Activated CD8-positive, alpha-beta memory T cell treated with anti-CD3 and anti-CD28 coated beads, Interleukin-2, amount 10 ng/mL, durations not matched to agents 7 days and 5 days (primary cell): Measurements from ENCODE around the gene FAM124A. TPM values are rescaled to one million over a fixed set of nuclear protein-coding genes. Genes with fewer than 3 reads are reported as not detected.

Source experiments
- ATAC-seq: fragments of 150-1000 bp; cut with Tn5 transposase; one replicate; pipeline ENCODE4 v1.10.0; 2021; ENCODE audit warnings: moderate library complexity
- CTCF ChIA-PET: fragments of 350-600 bp; sonication (Branson Sonifier 250); formaldehyde crosslinking; loops from one replicate; lab custom pipeline; 2021; ENCODE audit warnings: antibody characterized with exemption; lab: Charles Lee
- DNase-seq: peaks from one replicate; pipeline ENCODE4 v3.0.0-alpha.2; 2020
- H3K27ac Mint-ChIP-seq: one replicate; pipeline ENCODE4 v1.8.0; 2021; ENCODE audit warnings: mild to moderate bottlenecking, mixed read lengths
- H3K27me3 Mint-ChIP-seq: one replicate; pipeline ENCODE4 v1.8.0; 2021; ENCODE audit warnings: mixed read lengths
- H3K36me3 Mint-ChIP-seq: one replicate; pipeline ENCODE4 v1.8.0; 2021; ENCODE audit warnings: mild to moderate bottlenecking, mixed read lengths
- H3K4me1 Mint-ChIP-seq: one replicate; pipeline ENCODE4 v1.8.0; 2021; ENCODE audit warnings: mixed read lengths
- H3K4me3 Mint-ChIP-seq: one replicate; pipeline ENCODE4 v1.8.0; 2021; ENCODE audit warnings: mild to moderate bottlenecking, moderate library complexity, mixed read lengths
- H3K9me3 Mint-ChIP-seq: one replicate; pipeline ENCODE4 v1.8.0; 2022; ENCODE audit warnings: low read depth, mixed read lengths
- total RNA-seq, 2 experiments: library from RNA; stranded (reverse); gene quantifications; one replicate each; pipeline ENCODE4 v1.2.3, GENCODE V29; 2021

FAM124A gene
- total RNA-seq, 2 experiments from 2014 or later, result 0.09 to 0.26 TPM

DNA sequence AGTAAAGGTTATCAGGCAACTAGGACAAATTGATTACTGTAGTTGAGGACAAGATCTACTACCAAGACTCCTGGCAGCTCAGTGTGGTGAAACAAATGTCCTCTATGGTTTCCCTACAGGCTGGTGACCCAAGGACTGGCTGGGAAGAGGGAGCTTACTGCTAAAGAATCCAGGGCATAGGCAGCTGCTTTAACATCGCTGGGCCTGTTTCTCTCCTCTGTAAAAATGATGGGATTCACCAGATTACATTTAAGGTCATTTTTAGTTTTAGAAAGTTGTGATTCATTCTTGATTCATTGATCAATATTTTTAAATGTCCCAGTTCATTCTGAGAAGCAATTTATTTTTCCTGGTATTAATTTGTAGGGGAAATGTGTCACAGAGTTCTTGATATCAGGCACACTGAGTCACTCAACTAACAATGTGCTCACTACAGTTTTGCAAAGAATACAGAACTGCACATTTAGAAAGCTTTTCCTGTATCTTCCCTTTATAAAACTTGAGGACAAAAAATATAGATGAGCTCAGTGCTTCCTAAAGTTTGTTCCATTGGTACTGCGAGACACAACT is 19.6 kb upstream of the FAM124A start:
- H3K4me1 Mint-ChIP-seq, result no peaks in the 10 kb centered on the region
- CTCF ChIA-PET, result interaction anchor here (0.8 kb wide), 1 partner anchor 77 kb away, joined by 3 read pairs; no protein-coding TSS in a partner anchor
- H3K36me3 Mint-ChIP-seq, result no peaks in the 10 kb centered on the region
- H3K4me3 Mint-ChIP-seq, result no peak overlapping the region
- peaks cover 33% of the 10 kb centered on the region for H3K27me3 Mint-ChIP-seq
- H3K27ac Mint-ChIP-seq, result no peak overlapping the region
- DNase-seq (no peak), ATAC-seq (no peak)
- H3K9me3 Mint-ChIP-seq, result peaks cover 4% of the 10 kb centered on the region

GRCh38 chr13:51206584-51206983 is 15.6 kb upstream of the FAM124A start:
- H3K36me3 Mint-ChIP-seq, result no peaks in the 10 kb centered on the region
- ATAC-seq (no peak), DNase-seq (no peak)
- no peaks in the 10 kb centered on the region for H3K9me3 Mint-ChIP-seq
- peaks cover 56% of the 10 kb centered on the region for H3K27me3 Mint-ChIP-seq
- CTCF ChIA-PET, result no interaction called here
- H3K27ac Mint-ChIP-seq, result no peak overlapping the region
- no peak overlapping the region for H3K4me3 Mint-ChIP-seq
- no peaks in the 10 kb centered on the region for H3K4me1 Mint-ChIP-seq

DNA sequence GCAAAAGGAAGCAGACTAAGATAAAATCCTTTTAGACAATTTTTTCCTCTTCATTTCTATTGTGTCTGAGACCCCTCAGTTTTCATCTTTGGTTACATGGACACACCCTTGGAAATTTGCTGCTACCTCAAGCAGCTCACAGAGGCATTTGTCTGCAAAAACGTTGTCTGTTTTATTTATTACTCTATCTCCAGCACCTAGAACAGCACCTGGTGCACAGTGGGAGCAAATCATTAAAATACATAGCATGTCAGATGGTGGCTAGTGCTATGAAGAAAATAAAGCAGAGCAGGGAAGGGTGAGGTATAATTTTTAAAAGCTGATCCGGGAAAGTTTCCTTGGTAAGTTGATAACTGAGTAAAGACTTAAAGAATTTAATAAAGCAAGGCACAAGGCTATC is 14.3 kb upstream of the FAM124A start:
- Mint-ChIP-seq H3K27ac (no peak overlapping the region), H3K27me3 (peaks cover 67% of the 10 kb centered on the region), H3K36me3 (no peaks in the 10 kb centered on the region), H3K4me3 (no peak overlapping the region), H3K4me1 (no peaks in the 10 kb centered on the region), H3K9me3 (no peaks in the 10 kb centered on the region)
- DNase-seq, result no peak
- no peak for ATAC-seq
- CTCF ChIA-PET, result no interaction called here

GRCh38 chr13:51208716-51209115 is 13.5 kb upstream of the FAM124A start:
- Mint-ChIP-seq H3K4me1 (no peaks in the 10 kb centered on the region), H3K27ac (no peak overlapping the region), H3K4me3 (no peak overlapping the region), H3K27me3 (peaks cover 67% of the 10 kb centered on the region), H3K36me3 (no peaks in the 10 kb centered on the region), H3K9me3 (no peaks in the 10 kb centered on the region)
- CTCF ChIA-PET, result no interaction called here
- no peak for ATAC-seq
- no peak for DNase-seq

GRCh38 chr13:51211910-51212309 is 10.3 kb upstream of the FAM124A start:
- Mint-ChIP-seq H3K27me3 (peaks cover 63% of the 10 kb centered on the region), H3K9me3 (no peaks in the 10 kb centered on the region), H3K27ac (no peak overlapping the region), H3K4me3 (no peak overlapping the region), H3K36me3 (no peaks in the 10 kb centered on the region), H3K4me1 (no peaks in the 10 kb centered on the region)
- ATAC-seq (no peak), DNase-seq (no peak)
- CTCF ChIA-PET, result no interaction called here

DNA sequence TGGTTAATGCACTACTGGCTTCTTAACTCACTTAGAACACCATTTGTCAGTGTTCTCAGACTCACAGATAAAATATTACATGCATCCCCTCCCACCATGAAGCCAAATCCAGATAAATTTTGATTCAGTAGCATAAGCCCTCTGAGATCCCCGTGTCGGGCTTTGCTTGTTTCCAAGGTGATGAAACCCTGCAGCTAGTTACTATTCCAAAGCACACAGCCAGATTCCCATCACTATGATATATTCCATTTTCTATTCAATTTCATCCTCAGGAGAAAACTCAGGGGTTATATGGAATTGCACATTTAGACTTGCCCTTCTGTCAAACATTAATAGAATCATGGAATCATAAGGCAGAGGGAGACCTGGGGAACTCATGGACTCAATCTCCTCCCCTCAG is 9.4 kb upstream of the FAM124A start:
- Mint-ChIP-seq H3K9me3 (no peaks in the 10 kb centered on the region), H3K4me1 (no peaks in the 10 kb centered on the region), H3K36me3 (no peaks in the 10 kb centered on the region), H3K4me3 (no peak overlapping the region), H3K27me3 (peaks cover 59% of the 10 kb centered on the region), H3K27ac (no peak overlapping the region)
- ATAC-seq, result no peak
- no peak for DNase-seq
- CTCF ChIA-PET, result interaction anchor here (0.5 kb wide), 1 partner anchor 180 kb away, joined by 3 read pairs; no protein-coding TSS in a partner anchor

DNA sequence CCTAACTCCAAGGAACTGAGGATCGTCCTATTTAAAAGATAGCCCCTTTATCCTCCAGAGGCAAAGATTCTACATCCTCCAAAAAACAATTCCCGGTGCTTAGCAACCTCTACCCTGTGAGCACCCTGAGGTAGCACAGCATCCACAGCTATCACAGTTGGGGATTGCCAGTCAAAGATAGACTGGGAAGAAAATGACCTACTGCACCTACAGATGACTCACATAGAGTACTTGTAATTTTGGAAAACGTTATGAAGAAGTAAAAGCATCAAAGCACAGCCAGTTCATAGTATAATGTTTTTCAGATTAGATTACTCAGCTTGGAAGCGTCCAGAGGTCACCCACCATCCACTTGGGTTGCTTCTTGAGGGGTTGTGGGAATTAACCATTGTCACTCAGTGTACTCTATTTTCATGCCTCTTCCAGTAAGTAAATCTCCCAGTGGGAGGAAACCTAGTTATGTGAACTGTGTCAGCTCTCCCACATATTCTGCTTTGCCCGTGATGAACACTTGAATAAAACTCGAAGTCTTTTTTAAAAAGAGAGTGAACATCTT is 8.9 kb upstream of the FAM124A start:
- no peaks in the 10 kb centered on the region for H3K4me1 Mint-ChIP-seq
- H3K4me3 Mint-ChIP-seq, result no peak overlapping the region
- peaks cover 58% of the 10 kb centered on the region for H3K27me3 Mint-ChIP-seq
- H3K36me3 Mint-ChIP-seq, result no peaks in the 10 kb centered on the region
- CTCF ChIA-PET, result interaction anchor here (0.5 kb wide), 1 partner anchor 179 kb away, joined by 3 read pairs; no protein-coding TSS in a partner anchor
- no peak overlapping the region for H3K27ac Mint-ChIP-seq
- ATAC-seq (no peak), DNase-seq (no peak)
- H3K9me3 Mint-ChIP-seq, result no peaks in the 10 kb centered on the region

DNA sequence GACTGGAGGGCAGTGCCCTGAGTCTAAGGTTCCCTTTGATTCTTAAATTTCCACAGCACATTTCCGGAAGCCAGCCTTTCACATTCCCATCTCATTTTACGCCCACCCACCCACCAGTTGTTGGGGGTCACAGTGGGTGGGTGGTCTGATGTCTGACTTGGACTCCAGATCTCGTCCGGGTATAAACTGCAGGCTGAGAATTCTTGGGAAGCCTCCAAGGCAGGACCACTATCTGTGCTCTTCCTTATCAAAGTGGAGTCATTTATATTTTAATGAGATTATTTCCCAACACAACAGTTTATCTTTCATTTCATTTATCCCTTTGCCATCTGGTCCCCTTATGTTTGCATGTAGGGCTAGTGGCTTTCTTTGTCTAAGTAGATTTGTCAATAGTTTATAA is 3.6 kb upstream of the FAM124A start:
- CTCF ChIA-PET, result no interaction called here
- ATAC-seq, result no peak
- H3K27me3 Mint-ChIP-seq, result peaks cover 60% of the 10 kb centered on the region
- H3K4me3 Mint-ChIP-seq, result no peak overlapping the region
- H3K27ac Mint-ChIP-seq, result no peak overlapping the region
- no peaks in the 10 kb centered on the region for H3K36me3 Mint-ChIP-seq
- no peaks in the 10 kb centered on the region for H3K9me3 Mint-ChIP-seq
- DNase-seq, result no peak
- H3K4me1 Mint-ChIP-seq, result peaks cover 3% of the 10 kb centered on the region

- H3K9me3 Mint-ChIP-seq, result no peaks in the 10 kb centered on the region
- DNase-seq, result no peak
- H3K36me3 Mint-ChIP-seq, result no peaks in the 10 kb centered on the region
- peaks cover 3% of the 10 kb centered on the region for H3K4me1 Mint-ChIP-seq
- CTCF ChIA-PET, result no interaction called here
- H3K27ac Mint-ChIP-seq, result no peak overlapping the region
- no peak for ATAC-seq
- peaks cover 69% of the 10 kb centered on the region for H3K27me3 Mint-ChIP-seq
- no peak overlapping the region for H3K4me3 Mint-ChIP-seq
These were observed 1.5 kb upstream of the FAM124A start for GRCh38 chr13:51220706-51221105.

DNA sequence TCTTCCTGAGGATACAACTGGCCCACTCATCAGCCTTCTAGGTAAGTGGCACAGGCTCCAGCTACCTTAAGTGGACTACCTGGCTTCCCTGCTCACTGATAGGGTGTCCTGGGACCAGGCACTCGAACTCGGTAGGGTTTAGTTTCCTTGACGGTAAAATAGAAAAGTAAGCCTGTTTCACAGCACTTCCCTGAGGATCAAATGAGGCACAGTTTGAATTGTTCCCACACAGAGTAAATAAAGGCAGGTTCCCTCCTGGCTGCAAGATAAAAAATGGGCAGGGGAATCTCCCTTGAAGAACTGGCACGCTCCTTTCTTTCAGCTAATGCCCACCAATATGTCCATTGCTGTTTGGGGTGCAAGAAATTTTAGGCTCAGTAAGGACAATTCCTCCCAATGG is 1.1 kb upstream of the FAM124A start:
- H3K36me3 Mint-ChIP-seq, result no peaks in the 10 kb centered on the region

DNA sequence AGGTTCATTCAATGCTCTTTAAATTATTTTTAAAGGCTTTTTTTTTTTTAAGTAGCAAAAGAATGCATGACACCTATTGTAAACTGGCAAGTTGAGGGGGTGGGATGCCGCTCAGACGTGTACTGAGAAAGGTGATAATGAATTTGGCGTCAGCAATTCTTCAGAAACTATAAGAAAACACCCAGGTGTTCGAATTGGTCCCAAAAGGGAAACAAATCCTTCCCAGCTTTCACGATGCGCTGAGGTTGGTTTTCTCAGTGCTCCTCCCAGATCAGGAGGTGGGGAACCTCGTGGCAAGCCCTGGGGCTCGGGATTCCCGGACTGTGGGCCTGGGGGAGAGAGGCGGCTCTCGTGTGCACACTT is 543 bp upstream of the FAM124A start:
- DNase-seq, result no peak
- peak overlapping the region; percentile 72 for H3K4me3 Mint-ChIP-seq

More for the DNA sequence above, 1.1 kb upstream of the FAM124A start:
- Mint-ChIP-seq H3K4me3 (peak overlapping the region; percentile 72), H3K27ac (no peak overlapping the region), H3K9me3 (no peaks in the 10 kb centered on the region), H3K4me1 (peaks cover 3% of the 10 kb centered on the region), H3K27me3 (peaks cover 70% of the 10 kb centered on the region)
- CTCF ChIA-PET, result interaction anchor here (0.9 kb wide), 1 partner anchor 23 kb away, joined by 3 read pairs; no protein-coding TSS in a partner anchor
- no peak for DNase-seq
- ATAC-seq, result no peak

DNA sequence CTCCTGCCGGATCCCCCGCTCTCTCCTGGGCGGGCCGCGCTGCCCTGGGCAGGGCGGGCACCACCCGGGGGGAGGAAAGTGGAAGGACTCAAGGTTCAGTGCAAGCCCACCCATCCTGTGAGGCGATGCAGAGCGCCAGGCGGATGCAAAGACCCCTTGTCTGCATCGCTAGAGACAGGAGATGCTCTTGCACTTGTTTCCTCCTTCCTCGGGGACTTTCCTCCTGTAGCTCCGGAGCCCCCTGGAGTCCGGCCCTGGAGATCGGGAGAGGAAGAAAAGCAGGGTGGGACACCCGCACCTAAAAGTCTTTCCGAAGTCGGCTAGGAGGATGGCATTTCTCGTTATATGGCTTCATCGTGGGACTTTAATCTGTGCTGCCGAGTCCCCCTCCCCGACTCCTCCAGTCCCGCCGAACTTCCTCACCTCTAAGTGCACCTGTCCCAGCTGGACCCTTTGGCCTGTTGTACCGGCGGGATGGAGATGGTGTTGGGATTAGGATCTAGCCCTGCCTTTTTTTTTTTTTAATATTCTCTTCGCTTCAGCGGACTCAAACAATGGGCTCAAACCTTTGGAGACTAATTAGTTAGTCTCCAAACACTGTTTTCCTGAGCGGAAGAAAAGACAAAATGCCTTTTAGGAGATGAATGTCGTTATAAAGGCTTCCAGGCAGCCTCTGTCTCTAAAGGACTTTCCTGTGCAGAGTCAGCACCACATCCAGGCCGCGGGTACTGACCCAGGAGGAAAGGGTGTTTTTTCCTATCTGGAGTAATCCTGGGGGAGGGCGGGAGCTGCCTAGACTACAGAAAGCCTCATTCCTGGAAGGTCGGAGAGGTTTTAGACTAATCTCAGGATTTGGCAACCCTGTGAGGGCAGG is 725 bp downstream of the FAM124A start:
- ATAC-seq (no peak), DNase-seq (no peak)
- CTCF ChIA-PET, result interaction anchor here (0.9 to 3.2 kb wide), 3 partner anchors 40 to 97 kb away, joined by 3 to 20 read pairs (median 3); no protein-coding TSS in a partner anchor
- no peaks in the 10 kb centered on the region for H3K36me3 Mint-ChIP-seq
- H3K4me3 Mint-ChIP-seq, result peak overlapping the region; percentile 37
- peaks cover 3% of the 10 kb centered on the region for H3K4me1 Mint-ChIP-seq
- H3K9me3 Mint-ChIP-seq, result no peaks in the 10 kb centered on the region
- peaks cover 78% of the 10 kb centered on the region for H3K27me3 Mint-ChIP-seq
- H3K27ac Mint-ChIP-seq, result no peak overlapping the region

More for the DNA sequence above, 543 bp upstream of the FAM124A start:
- CTCF ChIA-PET, result interaction anchor here (0.9 kb wide), 1 partner anchor 23 kb away, joined by 3 read pairs; no protein-coding TSS in a partner anchor
- Mint-ChIP-seq H3K36me3 (no peaks in the 10 kb centered on the region), H3K4me1 (peaks cover 3% of the 10 kb centered on the region), H3K27me3 (peaks cover 72% of the 10 kb centered on the region), H3K27ac (no peak overlapping the region), H3K9me3 (no peaks in the 10 kb centered on the region)
- ATAC-seq, result no peak

- H3K27ac Mint-ChIP-seq, result no peak overlapping the region
- H3K9me3 Mint-ChIP-seq, result no peaks in the 10 kb centered on the region
- H3K36me3 Mint-ChIP-seq, result no peaks in the 10 kb centered on the region
- CTCF ChIA-PET, result interaction anchor here (0.9 to 3.2 kb wide), 2 partner anchors 41 to 63 kb away, joined by 3 to 20 read pairs; no protein-coding TSS in a partner anchor
- H3K4me1 Mint-ChIP-seq, result peaks cover 3% of the 10 kb centered on the region
- ATAC-seq (no peak), DNase-seq (no peak)
- H3K4me3 Mint-ChIP-seq, result peak overlapping the region; percentile 14
- H3K27me3 Mint-ChIP-seq, result peaks cover 74% of the 10 kb centered on the region
These were observed 1.5 kb downstream of the FAM124A start for GRCh38 chr13:51223560-51224270.
